Keratinocyte (primary cell): ENCODE data around the gene SLC39A1. TPM values are rescaled to one million over a fixed set of nuclear protein-coding genes. Genes with fewer than 3 reads are reported as not detected.
A peak's percentile ranks its signal among the peaks of the same experiment; 100 is the strongest.

Experiments
- DNase-seq: peaks from one replicate; pipeline ENCODE4 v3.0.0-alpha.2; 2011; ENCODE audit warnings: low read depth, missing footprints, low spot score
- FAIRE-seq: peaks from 2 replicates; lab custom pipeline; 2011; peaks lifted over from hg19 to GRCh38; lab: Jason Lieb, UNC
- H2AFZ ChIP-seq: 2 replicates; pipeline ENCODE4 v1.6.0; 2012; ENCODE audit warnings: low read length, control low read depth, inconsistent platforms; ENCODE audit not compliant: control insufficient read depth
- H3K27ac ChIP-seq: 2 replicates; pipeline ENCODE4 v1.5.1; 2011; ENCODE audit warnings: low read length; ENCODE audit not compliant: control insufficient read depth, insufficient read depth
- H3K27me3 ChIP-seq: 3 replicates; pipeline ENCODE4 v1.6.0; 2011; ENCODE audit warnings: low read length; ENCODE audit not compliant: control insufficient read depth, insufficient read depth; ENCODE audit errors: extremely low read depth
- H3K36me3 ChIP-seq, 2 experiments: 2 replicates in 1 of 2; 3 replicates in 1 of 2; pipeline ENCODE4 v1.5.1; 2011; ENCODE audit warnings: low read length in 2 of 2, mild to moderate bottlenecking in 1 of 2; ENCODE audit not compliant: control insufficient read depth in 2 of 2, insufficient read depth in 2 of 2; ENCODE audit errors: extremely low read depth in 1 of 2
- H3K4me1 ChIP-seq: 3 replicates; pipeline ENCODE4 v1.5.1; 2011; ENCODE audit warnings: low read length; ENCODE audit not compliant: control insufficient read depth, insufficient read depth; ENCODE audit errors: extremely low read depth
- H3K4me2 ChIP-seq: 3 replicates; pipeline ENCODE4 v1.6.0; 2011; ENCODE audit warnings: low read depth, low read length; ENCODE audit not compliant: control insufficient read depth, insufficient read depth; ENCODE audit errors: extremely low read depth
- H3K4me3 ChIP-seq, 3 experiments: fragments of 200-600 bp in 1 of 3; sonication (generic) in 1 of 3; 2 replicates in 2 of 3; 3 replicates in 1 of 3; pipeline ENCODE4 v1.5.1; 2011 to 2016; ENCODE audit warnings: low read length in 3 of 3, mild to moderate bottlenecking in 3 of 3, control low read depth in 2 of 3, inconsistent platforms in 1 of 3, low read depth in 1 of 3, mixed read lengths in 1 of 3, mixed run types in 1 of 3, moderate library complexity in 1 of 3; ENCODE audit not compliant: control insufficient read depth in 2 of 3, insufficient read depth in 2 of 3; ENCODE audit errors: extremely low read depth in 1 of 3
- H3K79me2 ChIP-seq: 2 replicates; pipeline ENCODE4 v1.6.0; 2012; ENCODE audit warnings: low read length; ENCODE audit not compliant: control insufficient read depth, insufficient read depth
- H3K9ac ChIP-seq: 3 replicates; pipeline ENCODE4 v1.6.0; 2011; ENCODE audit warnings: low read length; ENCODE audit not compliant: control insufficient read depth, insufficient read depth; ENCODE audit errors: extremely low read depth
- H3K9me1 ChIP-seq: 3 replicates; pipeline ENCODE4 v1.6.0; 2011; ENCODE audit warnings: low read length; ENCODE audit not compliant: control insufficient read depth, insufficient read depth; ENCODE audit errors: extremely low read depth
- H3K9me3 ChIP-seq: 2 replicates; pipeline ENCODE4 v1.5.1; 2012; ENCODE audit warnings: low read depth, low read length; ENCODE audit not compliant: control insufficient read depth
- H4K20me1 ChIP-seq: 3 replicates; pipeline ENCODE4 v1.6.0; 2011; ENCODE audit warnings: low read length; ENCODE audit not compliant: control insufficient read depth, insufficient read depth; ENCODE audit errors: extremely low read depth
- CTCF ChIP-seq, 3 experiments: IDR thresholded peaks in 1 of 3; conservative IDR thresholded peaks in 1 of 3; optimal IDR thresholded peaks in 1 of 3; 2 replicates in 2 of 3; 3 replicates in 1 of 3; pipeline versions ENCODE3 to v1.5.1; 2011; ENCODE audit warnings: low read length in 3 of 3, mild to moderate bottlenecking in 3 of 3, moderate library complexity in 2 of 3, control low read depth in 1 of 3, inconsistent platforms in 1 of 3; ENCODE audit not compliant: insufficient read depth in 2 of 3; ENCODE audit errors: extremely low read depth in 1 of 3
- EZH2 ChIP-seq: IDR thresholded peaks from one replicate; pipeline ENCODE4 v1.6.1; 2012; ENCODE audit warnings: inconsistent platforms, mild to moderate bottlenecking, low read length, moderate library complexity
- dilution Hi-C: fragments of 300-500 bp; cut with MboI; formaldehyde crosslinking; loops from one replicate; pipeline ENCODE4 v1.7.0; 2020; ENCODE audit warnings: low sequenced_read_pairs; ENCODE audit not compliant: extremely low pct_ligation_motif_present
- polyA plus RNA-seq, 5 experiments: library from polyadenylated mRNA; depleted of rRNA in 3 of 5; stranded (reverse) in 3 of 5; stranded (forward) in 1 of 5; unstranded in 1 of 5; fragments of >200 nt; gene quantifications; 1 replicate in 1 of 5; 2 replicates in 3 of 5; 3 replicates in 1 of 5; pipeline versions ENCODE4 v1.2.1 to v1.2.3, GENCODE V29; 2011 to 2012; ENCODE audit warnings: missing spikeins in 2 of 5, low read depth in 1 of 5, low replicate concordance in 1 of 5

The SLC39A1 gene
- polyA plus RNA-seq, 1 donor (not counting 4 experiments of a cell fraction or from before 2014, with no cell fraction given): 68.4 TPM

GRCh38 chr1:153963850-153964331, 554 bp upstream of the SLC39A1 start:
- Histone ChIP-seq H4K20me1 (no peaks in the 10 kb centered on the region), H3K4me2 (peak overlapping the region; percentile 94), H3K9me3 (no peaks in the 10 kb centered on the region), H3K9ac (peak overlapping the region; percentile 89), H3K27ac (peak overlapping the region; percentile 95), H3K27me3 (no peaks in the 10 kb centered on the region), H3K4me3 (peak overlapping the region; percentile 64 to 96 (median 69)), H3K36me3 (peaks cover 3 to 22% of the 10 kb centered on the region in 2 experiments), H3K9me1 (no peaks in the 10 kb centered on the region), H3K4me1 (peaks cover 44% of the 10 kb centered on the region), H2AFZ (peak overlapping the region; percentile 73), H3K79me2 (peaks cover 23% of the 10 kb centered on the region)
- DNase-seq: no peak
- peak; percentile 48 for FAIRE-seq
- dilution Hi-C loops: no loop called here
- TF ChIP-seq CTCF (optimal IDR thresholded peaks at IDR 0.05 in 1 of 3, IDR thresholded peaks at IDR 0.05 in 1 of 3, conservative IDR thresholded peaks at IDR 0.05 in 1 of 3; ENCODE audit: extremely low read depth in 1 of 3, insufficient read depth in 2 of 3, low read length in 3 of 3) (no peak), EZH2 (no peak)

GRCh38 chr1:153962088-153963029, 978 bp downstream of the SLC39A1 start:
- H3K4me1 ChIP-seq: peaks cover 43% of the 10 kb centered on the region
- no peaks in the 10 kb centered on the region for H3K9me1 ChIP-seq
- H3K79me2 ChIP-seq: peaks cover 33% of the 10 kb centered on the region
- no peak for TF ChIP-seq EZH2
- no peak for TF ChIP-seq CTCF (optimal IDR thresholded peaks at IDR 0.05 in 1 of 3, IDR thresholded peaks at IDR 0.05 in 1 of 3, conservative IDR thresholded peaks at IDR 0.05 in 1 of 3; ENCODE audit: extremely low read depth in 1 of 3, insufficient read depth in 2 of 3, low read length in 3 of 3)
- peak overlapping the region; percentile 64 to 96 (median 69) for H3K4me3 ChIP-seq
- no peak overlapping the region for H2AFZ ChIP-seq
- no peaks in the 10 kb centered on the region for H4K20me1 ChIP-seq
- peak overlapping the region; percentile 95 for H3K27ac ChIP-seq
- dilution Hi-C loops: no loop called here
- DNase-seq: no peak
- peak overlapping the region; percentile 94 for H3K4me2 ChIP-seq
- peak overlapping the region; percentile 89 for H3K9ac ChIP-seq
- FAIRE-seq: no peak
- no peaks in the 10 kb centered on the region for H3K27me3 ChIP-seq
- H3K9me3 ChIP-seq: no peaks in the 10 kb centered on the region
- peaks cover 3 to 22% of the 10 kb centered on the region in 2 experiments for H3K36me3 ChIP-seq
